Stimulated activated naive CD8-positive, alpha-beta T cell treated with anti-CD3 and anti-CD28 coated beads, Interleukin-15, Interleukin-2, amounts not matched to agents 100 ng/mL and 50 ng/mL, for 24 hours (primary cell): ENCODE results near the gene STUM.
"Not testable (repeated sequence)": the region's sequence is repeated elsewhere in the genome, so short reads cannot be mapped to it uniquely, and the experiment has no call there.

Experiments used
- H3K27ac Mint-ChIP-seq: one replicate; pipeline ENCODE4 v1.8.0; 2021; ENCODE audit warnings: mild to moderate bottlenecking, mixed read lengths
- H3K27me3 Mint-ChIP-seq: one replicate; pipeline ENCODE4 v1.8.0; 2021; ENCODE audit warnings: mixed read lengths
- H3K36me3 Mint-ChIP-seq: one replicate; pipeline ENCODE4 v1.8.0; 2021; ENCODE audit warnings: low read depth, mixed read lengths
- H3K4me1 Mint-ChIP-seq: one replicate; pipeline ENCODE4 v1.8.0; 2021; ENCODE audit warnings: low read depth, mixed read lengths
- H3K4me3 Mint-ChIP-seq: one replicate; pipeline ENCODE4 v1.8.0; 2021; ENCODE audit warnings: mild to moderate bottlenecking, mixed read lengths
- H3K9me3 Mint-ChIP-seq: one replicate; pipeline ENCODE4 v1.8.0; 2021; ENCODE audit warnings: mixed read lengths

STUM gene

GRCh38 chr1:226634611-226635246 lies 86.2 kb downstream of the STUM start:
- Mint-ChIP-seq H3K27me3 (no peaks in the 10 kb centered on the region), H3K9me3 (no peaks in the 10 kb centered on the region), H3K27ac (peak overlapping the region; percentile 90), H3K4me1 (peaks cover 51% of the 10 kb centered on the region), H3K36me3 (peaks cover 41% of the 10 kb centered on the region), H3K4me3 (peak overlapping the region; percentile 43)

- peaks cover 53% of the 10 kb centered on the region for H3K4me1 Mint-ChIP-seq
- H3K36me3 Mint-ChIP-seq: peaks cover 49% of the 10 kb centered on the region
- no peaks in the 10 kb centered on the region for H3K27me3 Mint-ChIP-seq
- H3K27ac Mint-ChIP-seq: peak overlapping the region; percentile 90
- H3K9me3 Mint-ChIP-seq: no peaks in the 10 kb centered on the region
- H3K4me3 Mint-ChIP-seq: peak overlapping the region; percentile 30
Observed at GRCh38 chr1:226635456-226635941, 86.9 kb downstream of the STUM start.

- peak overlapping the region; percentile 2 for H3K27ac Mint-ChIP-seq
- H3K27me3 Mint-ChIP-seq: no peaks in the 10 kb centered on the region
- peaks cover 55% of the 10 kb centered on the region for H3K36me3 Mint-ChIP-seq
- peaks cover 55% of the 10 kb centered on the region for H3K4me1 Mint-ChIP-seq
- no peaks in the 10 kb centered on the region for H3K9me3 Mint-ChIP-seq
- H3K4me3 Mint-ChIP-seq: no peak overlapping the region
Observed at GRCh38 chr1:226636847-226637096, 88.2 kb downstream of the STUM start.

- peaks cover 53% of the 10 kb centered on the region for H3K4me1 Mint-ChIP-seq
- H3K4me3 Mint-ChIP-seq: no peak overlapping the region
Observed at GRCh38 chr1:226637147-226637935, 88.8 kb downstream of the STUM start.

GRCh38 chr1:226638001-226638601 lies 89.5 kb downstream of the STUM start:
- no peaks in the 10 kb centered on the region for H3K27me3 Mint-ChIP-seq
- H3K27ac Mint-ChIP-seq: no peak overlapping the region
- peaks cover 53% of the 10 kb centered on the region for H3K4me1 Mint-ChIP-seq
- H3K36me3 Mint-ChIP-seq: peaks cover 50% of the 10 kb centered on the region
- H3K4me3 Mint-ChIP-seq: no peak overlapping the region
- no peaks in the 10 kb centered on the region for H3K9me3 Mint-ChIP-seq

More at GRCh38 chr1:226637147-226637935, 88.8 kb downstream of the STUM start:
- H3K9me3 Mint-ChIP-seq: no peaks in the 10 kb centered on the region
- H3K36me3 Mint-ChIP-seq: peaks cover 57% of the 10 kb centered on the region
- no peaks in the 10 kb centered on the region for H3K27me3 Mint-ChIP-seq
- peak overlapping the region; percentile 2 for H3K27ac Mint-ChIP-seq

GRCh38 chr1:226638608-226639007 lies 90.0 kb downstream of the STUM start:
- peaks cover 53% of the 10 kb centered on the region for H3K4me1 Mint-ChIP-seq
- H3K36me3 Mint-ChIP-seq: peaks cover 51% of the 10 kb centered on the region
- H3K4me3 Mint-ChIP-seq: no peak overlapping the region
- no peak overlapping the region for H3K27ac Mint-ChIP-seq
- H3K27me3 Mint-ChIP-seq: no peaks in the 10 kb centered on the region
- no peaks in the 10 kb centered on the region for H3K9me3 Mint-ChIP-seq

GRCh38 chr1:226639206-226639605 lies 90.6 kb downstream of the STUM start:
- not testable (repeated sequence) for H3K9me3 Mint-ChIP-seq, H3K27ac Mint-ChIP-seq, H3K4me3 Mint-ChIP-seq, H3K27me3 Mint-ChIP-seq
- H3K36me3 Mint-ChIP-seq: peaks cover 51% of the 10 kb centered on the region
- peaks cover 53% of the 10 kb centered on the region for H3K4me1 Mint-ChIP-seq

- no peaks in the 10 kb centered on the region for H3K27me3 Mint-ChIP-seq
- no peak overlapping the region for H3K4me3 Mint-ChIP-seq
- peaks cover 53% of the 10 kb centered on the region for H3K4me1 Mint-ChIP-seq
- no peak overlapping the region for H3K27ac Mint-ChIP-seq
- peaks cover 47% of the 10 kb centered on the region for H3K36me3 Mint-ChIP-seq
- H3K9me3 Mint-ChIP-seq: no peaks in the 10 kb centered on the region
Observed at GRCh38 chr1:226639631-226640061, 91.1 kb downstream of the STUM start.

- Mint-ChIP-seq H3K36me3 (peaks cover 42% of the 10 kb centered on the region), H3K4me3 (no peak overlapping the region), H3K9me3 (no peaks in the 10 kb centered on the region), H3K27ac (peak overlapping the region; percentile 16), H3K4me1 (peaks cover 53% of the 10 kb centered on the region), H3K27me3 (no peaks in the 10 kb centered on the region)
Observed at GRCh38 chr1:226640321-226641136, 92.0 kb downstream of the STUM start.

GRCh38 chr1:226641671-226642231 lies 93.2 kb downstream of the STUM start:
- H3K27ac Mint-ChIP-seq: no peak overlapping the region
- H3K9me3 Mint-ChIP-seq: no peaks in the 10 kb centered on the region
- peaks cover 50% of the 10 kb centered on the region for H3K36me3 Mint-ChIP-seq
- peaks cover 54% of the 10 kb centered on the region for H3K4me1 Mint-ChIP-seq
- no peak overlapping the region for H3K4me3 Mint-ChIP-seq
- no peaks in the 10 kb centered on the region for H3K27me3 Mint-ChIP-seq

- H3K27me3 Mint-ChIP-seq: no peaks in the 10 kb centered on the region
- H3K9me3 Mint-ChIP-seq: no peaks in the 10 kb centered on the region
- no peak overlapping the region for H3K4me3 Mint-ChIP-seq
- peaks cover 52% of the 10 kb centered on the region for H3K36me3 Mint-ChIP-seq
- H3K27ac Mint-ChIP-seq: peak overlapping the region; percentile 95
- peaks cover 55% of the 10 kb centered on the region for H3K4me1 Mint-ChIP-seq
Observed at GRCh38 chr1:226642421-226642820, 93.9 kb downstream of the STUM start.

- peak overlapping the region; percentile 95 for H3K27ac Mint-ChIP-seq
- no peaks in the 10 kb centered on the region for H3K9me3 Mint-ChIP-seq
- peaks cover 57% of the 10 kb centered on the region for H3K36me3 Mint-ChIP-seq
- H3K4me1 Mint-ChIP-seq: peaks cover 57% of the 10 kb centered on the region
- H3K4me3 Mint-ChIP-seq: peak overlapping the region; percentile 66
- no peaks in the 10 kb centered on the region for H3K27me3 Mint-ChIP-seq
Observed at GRCh38 chr1:226643177-226643576, 94.6 kb downstream of the STUM start.

- H3K4me3 Mint-ChIP-seq: peak overlapping the region; percentile 66
- peak overlapping the region; percentile 95 for H3K27ac Mint-ChIP-seq
- H3K27me3 Mint-ChIP-seq: no peaks in the 10 kb centered on the region
- peaks cover 63% of the 10 kb centered on the region for H3K4me1 Mint-ChIP-seq
- peaks cover 59% of the 10 kb centered on the region for H3K36me3 Mint-ChIP-seq
- H3K9me3 Mint-ChIP-seq: no peaks in the 10 kb centered on the region
Observed at GRCh38 chr1:226643611-226644540, 95.3 kb downstream of the STUM start.
